Hematopoietic multipotent progenitor cell treated with erythropoietin and hydrocortisone succinate and interleukin-3 and kit ligand, for 15 days (in vitro differentiated cells): ENCODE data around the gene RAB8B.

Experiments
- DNase-seq: peaks from one replicate; pipeline ENCODE4 v3.0.0-alpha.2; 2015; ENCODE audit warnings: low spot score

The RAB8B gene

DNA sequence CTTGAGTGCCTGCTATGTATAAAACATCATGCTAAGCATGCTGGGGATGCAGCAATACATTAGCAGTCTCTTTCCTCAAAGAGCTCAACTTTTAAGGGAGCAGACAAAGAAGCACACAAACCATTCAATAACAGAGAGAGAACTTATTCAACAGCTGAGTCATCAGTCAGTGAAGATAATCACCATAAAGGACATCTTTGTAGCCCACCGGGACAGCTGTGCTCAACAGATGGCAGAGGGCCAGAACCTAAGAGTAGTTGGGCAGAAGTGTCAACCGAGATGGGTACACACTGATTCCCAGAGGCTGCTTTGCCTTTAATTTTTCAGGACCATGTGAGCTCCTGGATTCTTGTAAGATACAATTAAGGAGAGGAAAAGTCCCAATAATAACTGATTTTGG lies 4.2 kb upstream of the RAB8B start:
- no peak for DNase-seq

DNA sequence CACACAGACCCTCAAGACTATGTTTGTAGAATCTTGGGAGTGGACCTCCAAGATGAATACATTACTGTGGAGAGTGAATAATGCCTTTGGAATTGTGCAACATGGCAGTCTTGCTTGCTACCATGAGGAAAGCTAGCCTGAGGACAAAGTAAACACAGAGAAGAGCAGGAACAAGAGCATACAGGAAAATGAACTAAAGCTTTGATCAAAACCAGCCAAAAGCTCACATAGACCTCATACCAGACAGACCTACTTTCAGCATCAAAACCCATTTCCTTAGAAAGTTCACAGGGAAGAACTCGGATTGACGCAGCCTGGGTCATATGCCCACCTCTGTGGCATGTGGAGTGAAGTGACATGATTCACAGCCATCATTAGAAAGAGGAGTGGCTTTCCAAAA lies 3.3 kb upstream of the RAB8B start:
- DNase-seq = no peak

- DNase-seq = no peak
Measured at GRCh38 chr15:63187589-63188226, 1.7 kb upstream of the RAB8B start.

DNA sequence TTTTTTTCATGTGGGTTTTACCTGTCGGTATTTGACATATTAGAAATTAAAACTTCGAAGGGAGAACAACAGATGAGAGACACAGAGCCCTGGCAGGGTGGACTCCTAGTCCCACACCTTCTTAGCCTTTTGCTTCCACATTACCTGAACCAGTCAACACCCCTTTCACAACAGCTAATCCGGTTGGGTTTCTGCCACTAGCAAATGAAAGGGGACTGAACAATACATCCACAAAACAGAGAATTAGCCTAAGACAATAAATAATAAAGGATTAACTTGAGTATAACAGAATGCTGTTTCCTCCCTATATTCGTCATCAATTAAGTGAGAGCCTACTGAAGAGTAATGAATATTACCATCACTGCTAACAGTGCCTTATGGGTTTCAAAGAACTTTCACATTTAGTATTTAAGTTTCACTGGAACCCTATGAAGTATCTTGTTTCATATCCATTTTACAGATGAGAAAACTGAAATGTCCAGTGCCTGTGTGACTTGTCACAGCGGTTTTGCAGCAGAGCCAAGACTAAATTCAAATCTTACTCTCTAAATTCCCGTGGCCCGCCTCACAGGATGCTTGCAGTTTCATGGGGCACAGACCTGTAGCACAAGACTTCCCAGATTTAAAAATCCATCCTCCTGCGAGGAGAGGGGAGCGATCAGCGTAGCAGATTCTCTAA lies 1.0 kb upstream of the RAB8B start:
- DNase-seq = no peak

DNA sequence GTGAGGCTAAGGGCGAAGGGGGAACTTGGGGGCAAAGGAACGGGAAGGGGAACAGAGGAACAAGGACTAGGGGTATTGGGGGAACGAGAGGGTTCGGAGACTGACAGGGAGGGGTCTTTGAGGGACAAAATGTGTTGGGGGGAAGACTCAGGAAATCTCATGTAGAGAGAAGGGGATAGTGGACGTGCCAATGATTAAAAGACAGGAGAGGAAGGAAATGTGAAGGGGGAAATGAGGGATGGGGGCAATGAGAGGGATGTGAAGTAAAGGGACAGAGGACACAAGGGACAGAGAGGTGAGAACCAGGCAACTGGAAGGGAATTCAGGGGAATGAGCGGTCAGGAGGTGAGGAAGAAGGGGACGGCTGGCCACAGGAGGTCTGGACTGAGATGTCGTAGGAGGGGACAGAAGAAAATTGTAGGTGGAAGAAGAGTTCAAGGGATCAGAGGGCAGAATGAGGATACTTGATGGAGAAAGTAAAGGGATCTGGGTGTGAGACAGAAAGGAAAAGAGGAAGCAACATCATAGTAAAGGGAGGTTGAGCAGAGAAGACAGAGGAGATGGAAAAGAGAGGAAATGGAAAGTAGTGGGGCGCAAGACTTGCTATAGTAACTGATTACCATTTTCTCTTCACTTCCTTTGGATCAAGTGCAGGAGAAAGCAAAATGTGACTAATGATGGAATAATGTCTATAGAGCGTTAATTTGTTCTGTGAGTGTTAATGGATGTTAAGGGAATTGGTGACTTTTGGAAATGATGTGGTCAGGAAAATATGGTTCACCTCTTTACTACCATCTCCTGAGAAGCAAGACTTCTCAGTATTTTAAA lies 749 bp downstream of the RAB8B start:
- DNase-seq = peak; percentile 40

DNA sequence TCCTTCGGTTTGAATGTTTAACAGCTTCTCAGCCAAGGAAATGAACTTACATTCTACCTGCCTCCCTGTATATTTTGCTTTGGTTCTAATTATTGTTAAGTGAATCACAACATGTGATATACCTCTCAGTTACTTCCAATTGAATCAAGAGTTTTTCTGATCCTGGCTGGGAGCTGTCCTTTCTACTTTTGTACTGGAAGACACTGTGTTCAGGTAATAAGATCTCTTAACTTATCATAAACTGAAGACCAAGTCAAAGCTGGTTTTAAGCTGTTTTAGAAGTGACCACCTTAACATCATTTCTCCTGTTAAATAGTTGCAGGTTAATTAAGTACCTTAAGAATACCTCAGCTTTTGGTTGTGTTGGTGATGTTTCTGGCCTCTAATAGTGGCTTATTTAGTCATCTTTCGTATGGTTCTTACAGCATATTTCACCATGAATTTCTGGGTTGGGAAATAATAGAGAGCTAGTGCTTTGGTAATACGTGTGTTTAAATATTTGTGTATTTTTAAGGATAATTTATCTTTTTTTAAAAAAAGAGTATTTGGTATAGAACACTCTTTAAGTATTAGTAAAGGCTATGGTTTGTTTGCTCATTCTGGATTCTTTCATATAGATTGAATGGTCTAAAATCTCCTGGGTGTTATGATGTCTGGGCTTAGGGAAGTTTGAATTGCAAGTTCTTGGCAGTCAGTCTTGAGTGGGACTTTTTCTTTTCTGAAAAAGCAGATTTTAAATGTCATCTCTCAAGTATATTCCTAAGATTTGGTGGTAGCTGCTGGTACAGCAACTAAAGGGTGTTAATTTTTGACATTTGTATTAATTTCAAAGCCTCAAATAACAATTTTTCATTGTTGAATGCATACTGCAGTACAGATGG lies 1.6 kb downstream of the RAB8B start:
- peak; percentile 41 for DNase-seq

DNA sequence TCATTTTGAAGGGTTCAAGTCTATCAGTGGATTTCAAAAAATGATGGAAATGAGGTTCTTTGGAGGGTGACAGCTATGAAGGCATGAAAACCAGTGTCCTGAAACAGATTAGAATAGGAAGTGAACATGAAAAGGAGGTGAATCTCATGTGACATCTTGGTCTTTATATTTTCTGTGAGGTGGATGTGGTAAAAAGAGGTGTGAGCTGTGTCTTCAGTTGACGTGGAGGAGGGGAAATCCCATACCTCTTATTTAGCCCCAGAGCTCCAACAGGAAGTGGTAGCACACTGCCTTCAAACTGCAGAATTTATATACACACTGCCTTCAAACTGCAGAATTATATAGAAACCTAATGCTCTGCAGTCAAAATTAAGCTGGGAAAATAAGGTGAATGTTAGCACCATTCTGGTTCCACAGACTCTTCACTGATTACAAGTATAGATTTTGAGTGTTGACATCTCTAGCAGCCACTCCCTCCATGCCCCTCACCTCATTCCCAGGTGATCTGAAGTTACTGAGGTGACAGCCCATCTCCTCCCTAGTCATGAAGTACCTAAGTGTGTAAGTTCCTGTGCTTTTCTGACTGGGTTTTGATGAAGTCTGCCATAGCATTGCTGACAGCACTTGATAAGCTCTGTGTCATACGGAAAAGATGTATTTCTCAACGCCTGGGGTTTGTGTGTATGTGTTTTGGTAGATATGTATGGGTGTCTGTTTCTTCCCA lies 2.7 kb downstream of the RAB8B start:
- DNase-seq = peak; percentile 83

DNA sequence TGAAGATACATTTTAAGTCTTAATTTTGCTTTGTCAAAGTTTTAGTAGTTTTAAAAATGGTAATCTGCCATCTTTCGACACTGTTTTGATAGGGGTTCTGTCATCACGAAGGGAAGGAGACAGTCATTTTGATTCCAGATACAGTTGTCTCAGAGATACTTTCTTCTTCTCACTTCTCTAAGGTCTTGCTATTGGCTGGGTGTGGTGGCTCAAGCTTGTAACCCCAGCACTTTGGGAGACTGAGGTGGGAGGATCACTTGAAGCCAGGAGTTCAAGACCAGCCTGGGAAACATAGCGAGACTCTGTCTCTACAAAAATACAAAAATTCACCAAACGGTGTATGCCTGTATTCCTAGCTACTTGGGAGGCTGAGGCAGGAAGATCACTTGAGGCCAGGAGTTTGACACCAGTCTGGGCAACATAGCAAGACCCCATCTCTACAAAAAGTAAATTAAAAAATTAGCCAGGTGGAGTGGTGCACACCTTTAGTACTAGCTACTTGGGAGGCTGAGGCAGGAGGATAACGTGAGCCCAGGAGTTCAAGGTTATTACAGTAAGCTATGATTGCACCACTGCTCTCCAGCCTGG lies 3.3 kb downstream of the RAB8B start:
- DNase-seq = no peak

DNA sequence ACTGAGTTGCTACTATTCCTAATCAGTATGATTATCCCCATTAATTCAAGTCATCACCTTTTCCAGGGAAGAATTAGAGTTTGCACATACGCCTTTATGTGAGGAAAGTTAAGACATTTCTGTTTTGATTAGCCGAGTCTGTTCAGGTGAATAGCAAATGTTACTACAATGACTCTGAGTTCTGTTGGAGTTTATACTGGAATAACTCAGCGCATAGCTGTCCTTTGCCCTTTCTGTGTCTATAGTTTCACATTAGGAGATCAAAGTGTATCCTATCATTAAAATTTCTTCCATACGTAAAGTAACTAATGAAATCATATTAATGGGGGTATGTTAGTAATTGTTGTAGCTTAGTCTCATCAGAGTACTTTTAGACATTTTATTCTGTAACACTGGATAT lies 4.9 kb downstream of the RAB8B start:
- no peak for DNase-seq

DNA sequence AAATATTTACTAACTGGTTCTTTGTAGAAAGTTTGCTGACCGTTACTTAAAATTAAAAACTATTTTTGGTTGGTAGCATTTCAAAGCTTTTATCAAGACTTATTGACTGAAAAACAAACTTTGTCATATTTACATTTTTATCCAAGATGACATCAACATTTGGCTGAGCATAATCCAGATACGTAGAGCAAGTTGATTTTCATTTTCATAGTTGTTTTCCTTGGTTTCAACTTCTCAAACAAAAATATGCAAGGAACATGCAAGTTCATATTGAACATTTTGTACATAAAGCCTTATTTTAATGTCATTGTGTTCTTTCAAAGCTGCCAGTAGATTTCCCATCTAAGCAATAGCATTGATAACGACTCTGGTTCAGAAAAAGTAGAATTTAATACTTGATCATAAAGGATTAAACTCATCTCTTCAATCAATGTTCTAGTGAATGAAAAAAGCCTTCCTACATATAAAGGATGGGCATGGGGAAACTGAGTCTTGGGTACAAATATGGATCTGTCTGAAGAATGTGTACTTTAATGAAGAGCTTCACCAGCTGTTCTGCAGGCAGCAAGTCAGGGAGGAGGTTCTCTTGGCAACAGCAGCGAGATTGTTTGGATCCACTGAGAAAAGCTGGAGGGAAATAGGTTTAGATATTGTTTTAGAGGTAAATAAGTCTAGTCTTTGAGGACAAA lies 5.6 kb downstream of the RAB8B start:
- no peak for DNase-seq

- no peak for DNase-seq
Measured at GRCh38 chr15:63195569-63196015, 6.2 kb downstream of the RAB8B start.

- no peak for DNase-seq
Measured at GRCh38 chr15:63196842-63197241, 7.4 kb downstream of the RAB8B start.

DNA sequence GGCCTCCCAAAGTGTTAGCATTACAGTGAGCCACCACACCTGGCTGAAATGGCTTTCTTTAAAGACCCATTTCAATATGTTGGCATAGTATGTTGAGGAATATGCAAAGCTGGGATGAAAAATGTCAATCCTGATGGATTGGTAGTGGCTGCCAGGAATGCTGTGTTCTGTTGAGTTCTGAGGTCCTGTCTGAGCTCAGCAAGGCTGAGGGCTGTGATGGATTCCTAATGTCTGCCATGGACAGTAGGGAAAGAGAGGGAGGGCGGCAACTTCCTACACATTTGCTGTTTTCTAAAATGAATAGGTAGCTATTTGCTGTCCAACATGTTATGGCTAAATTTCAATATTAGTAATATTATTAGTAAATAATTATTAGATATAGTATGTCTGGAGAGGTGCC lies 8.2 kb downstream of the RAB8B start:
- no peak for DNase-seq

DNA sequence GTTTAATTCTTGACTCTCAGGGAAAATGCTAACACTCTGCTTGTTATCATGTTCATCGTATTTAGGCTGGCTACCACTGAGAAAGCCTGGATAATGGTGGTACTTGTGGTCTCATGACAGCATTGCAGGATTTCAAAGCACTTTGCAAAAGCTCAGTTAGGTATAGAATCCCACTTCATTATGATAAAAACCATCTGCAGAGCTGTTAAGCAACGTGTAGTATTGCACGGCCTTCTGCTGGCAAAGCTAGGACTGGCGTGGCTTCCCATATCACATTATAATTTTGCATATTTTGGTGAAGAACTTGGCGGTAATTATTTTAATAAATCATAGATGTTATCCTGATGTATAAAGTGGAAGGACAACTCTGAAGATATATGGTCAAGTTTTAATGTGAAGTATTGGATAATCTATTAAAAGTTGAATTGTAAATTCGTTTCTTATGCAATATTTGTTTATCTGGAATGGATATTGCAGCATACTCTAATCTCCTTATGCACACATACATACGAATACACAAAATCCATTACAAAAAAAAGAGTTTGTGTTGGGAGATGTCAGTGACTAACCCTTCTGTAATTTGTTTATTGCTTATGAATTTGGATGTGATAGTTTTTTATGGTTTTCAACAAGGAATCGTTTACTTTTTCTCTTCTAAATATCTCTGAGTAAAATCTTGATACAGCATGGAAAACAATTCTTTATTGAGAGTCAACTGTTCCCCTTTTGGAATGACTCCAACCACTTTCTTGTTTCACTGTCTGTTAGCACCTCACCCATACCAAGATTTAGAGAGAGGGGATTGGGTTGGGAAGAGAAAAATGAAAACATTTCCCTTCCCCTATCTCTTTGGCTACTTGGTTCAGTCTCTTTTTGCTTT lies 9.2 kb downstream of the RAB8B start:
- DNase-seq = peak; percentile 41

GRCh38 chr15:63200464-63201249 lies 11.3 kb downstream of the RAB8B start:
- DNase-seq = no peak

GRCh38 chr15:63202861-63203260 lies 13.5 kb downstream of the RAB8B start:
- DNase-seq = no peak

- peak; percentile 48 for DNase-seq
Measured at GRCh38 chr15:63203451-63204090, 14.2 kb downstream of the RAB8B start.

DNA sequence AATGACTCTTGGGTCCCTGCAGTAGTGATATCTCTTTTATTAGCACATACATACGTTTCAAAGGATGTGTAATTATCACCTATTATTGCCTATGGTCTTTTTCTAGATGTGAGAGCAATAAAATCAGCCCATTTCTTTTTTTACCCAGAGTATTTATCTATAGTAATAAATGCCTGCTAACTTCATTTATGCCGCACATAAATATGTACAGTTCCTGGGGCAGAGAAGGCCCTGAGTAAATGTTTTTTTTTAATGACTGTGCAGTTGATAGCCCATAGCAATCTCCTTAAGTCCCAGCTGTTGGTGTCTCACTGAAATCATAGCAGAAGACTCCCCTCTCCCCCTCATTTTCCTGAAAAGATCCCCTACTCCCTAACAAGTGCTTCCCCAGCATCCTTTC lies 16.7 kb downstream of the RAB8B start:
- DNase-seq = no peak
